GM23338 (cell line): ENCODE data around the gene PPP2R5C. TPM values are rescaled to one million over a fixed set of nuclear protein-coding genes. Genes with fewer than 3 reads are reported as not detected.

ENCODE experiments used
- CREB1 ChIP-seq: fragments of 250-450 bp; sonication (Bioruptor Pico); IDR thresholded peaks from 2 replicates; pipeline ENCODE4 v1.5.0; 2020; ENCODE audit warnings: low read depth, mild to moderate bottlenecking, moderate library complexity
- ETS1 ChIP-seq: IDR thresholded peaks from 2 replicates; pipeline ENCODE4 v1.6.1; 2016; ENCODE audit warnings: antibody characterized with exemption
- EZH2phosphoT487 ChIP-seq: fragments of 200-600 bp; sonication (generic); IDR thresholded peaks from one replicate; pipeline ENCODE4 v1.8.1; 2018; ENCODE audit warnings: antibody characterized with exemption; ENCODE audit not compliant: unreplicated experiment
- NANOG ChIP-seq: IDR thresholded peaks from 2 replicates; pipeline ENCODE4 v1.6.1; 2016; ENCODE audit warnings: antibody characterized with exemption, borderline replicate concordance
- POLR2AphosphoS5 ChIP-seq: IDR thresholded peaks from 2 replicates; pipeline ENCODE4 v1.6.1; 2016; ENCODE audit warnings: antibody characterized with exemption, low read depth
- REST ChIP-seq: IDR thresholded peaks from one replicate; pipeline ENCODE4 v1.6.1; 2018; ENCODE audit warnings: antibody characterized with exemption; ENCODE audit not compliant: unreplicated experiment
- ZNF114 ChIP-seq: fragments of 250-450 bp; sonication (Bioruptor Pico); IDR thresholded peaks from 2 replicates; pipeline ENCODE4 v1.5.0; 2020; ENCODE audit warnings: mild to moderate bottlenecking, moderate library complexity
- ZNF462 ChIP-seq: fragments of 250-450 bp; sonication (Bioruptor Pico); IDR thresholded peaks from 2 replicates; pipeline ENCODE4 v1.5.0; 2020; ENCODE audit warnings: mild to moderate bottlenecking, moderate library complexity
- polyA plus RNA-seq: library from polyadenylated mRNA; unstranded; fragments of >200 nt; fragmentation: Nextera tagmentation; extraction: Ambion mirVana; gene quantifications from 2 replicates; pipeline ENCODE4 v1.2.1, GENCODE V29; 2016
- total RNA-seq: library from RNA; depleted of rRNA; stranded (reverse); fragments of >200 nt; shearing (Covaris generic); gene quantifications from 2 replicates; pipeline ENCODE4 v1.2.3, GENCODE V29; 2014

Gene PPP2R5C
- total and polyA plus RNA-seq, 2 experiments from 2014 or later = 75.4 to 79.7 TPM

- no peak for TF ChIP-seq ZNF462 (CRISPR knock-in tag)
- no peak for TF ChIP-seq NANOG
- no peak for TF ChIP-seq ETS1
- no peak for TF ChIP-seq REST
- TF ChIP-seq POLR2AphosphoS5 = no peak
- TF ChIP-seq ZNF114 (CRISPR knock-in tag) = no peak
- no peak for TF ChIP-seq EZH2phosphoT487
- no peak for TF ChIP-seq CREB1 (CRISPR knock-in tag)
Measured at GRCh38 chr14:101858791-101859537, 97.5 kb downstream of the PPP2R5C start (continued).
